C1 segment of cervical spinal cord (tissue), 14 donors: ENCODE measurements around the gene BEX3.

Source experiments
- DNase-seq, 14 donors: peaks; one replicate each; lab custom pipeline; 2025; lab: John Stamatoyannopoulos, UW

BEX3 gene

GRCh38 chrX:103423955-103424638, 47.8 kb downstream of the BEX3 start:
- peak in 2 of 14 donors; percentile 0 to 3 for DNase-seq
